Measurements from ENCODE around the gene ATP2C2. TPM values are rescaled to one million over a fixed set of nuclear protein-coding genes. Genes with fewer than 3 reads are reported as not detected.

The ATP2C2 gene
- total and polyA plus RNA-seq, 2 experiments from 2014 or later: 2.1 TPM

DNA sequence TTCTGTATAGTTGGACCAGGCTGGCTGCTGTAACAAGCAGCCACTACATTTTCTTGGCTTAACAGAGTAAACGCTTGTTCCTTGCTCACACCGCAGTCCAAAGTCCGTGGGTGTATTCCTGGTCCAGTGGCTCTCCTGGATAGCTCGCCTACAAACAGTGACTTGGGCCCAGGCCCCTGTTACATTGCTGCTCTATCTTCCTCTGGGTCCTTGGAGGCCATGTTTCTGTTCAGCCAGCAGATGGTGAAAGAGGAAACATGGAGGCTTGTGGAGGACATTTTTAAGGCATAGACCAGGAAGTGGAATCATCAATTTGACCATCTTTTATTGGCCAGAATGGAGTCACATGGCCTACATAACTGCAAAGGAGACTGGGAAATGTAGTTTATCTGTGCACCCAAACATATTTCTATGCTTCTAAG lies 55.1 kb downstream of the ATP2C2 start:
- Mint-ChIP-seq H3K27ac (no peak overlapping the region), H3K4me3 (no peak overlapping the region), H3K9me3 (peaks cover 8% of the 10 kb centered on the region; the same call in 2 of the 3 replicates), H3K36me3 (ENCODE audit: low read depth) (peaks cover 8% of the 10 kb centered on the region; the same call in 2 of the 3 replicates), H3K27me3 (ENCODE audit: insufficient read depth, low read depth, poor library complexity) (peaks cover 17% of the 10 kb centered on the region), H3K4me1 (no peaks in the 10 kb centered on the region)
- no peaks in the 10 kb centered on the region for H3K36me3 ChIP-seq (ENCODE audit: insufficient read depth)
- 0 out of 2 replicates have a peak overlapping the region, but pooled peaks have one; percentile 23 for H2AFZ ChIP-seq
- H3K27ac ChIP-seq (ENCODE audit: low read depth): no peak overlapping the region
- H3K27me3 ChIP-seq (ENCODE audit: insufficient read depth): no peaks in the 10 kb centered on the region
- ATAC-seq: peak; percentile 68
- DNase-seq (ENCODE audit: low spot score): peak; percentile 69
- TF ChIP-seq NANOG (IDR thresholded peaks at IDR 0.05; ENCODE audit: borderline replicate concordance): no peak
- no peak for TF ChIP-seq CTCF (conservative IDR thresholded peaks at IDR 0.05; ENCODE audit: low read depth in 2 of 2)
- TF ChIP-seq CREB1 (CRISPR knock-in tag; IDR thresholded peaks at IDR 0.05; ENCODE audit: low read depth): peak; percentile 56
- TF ChIP-seq EZH2 (IDR thresholded peaks at IDR 0.05; ENCODE audit: low read depth, unreplicated experiment): no peak
- TF ChIP-seq, protein P1, sequence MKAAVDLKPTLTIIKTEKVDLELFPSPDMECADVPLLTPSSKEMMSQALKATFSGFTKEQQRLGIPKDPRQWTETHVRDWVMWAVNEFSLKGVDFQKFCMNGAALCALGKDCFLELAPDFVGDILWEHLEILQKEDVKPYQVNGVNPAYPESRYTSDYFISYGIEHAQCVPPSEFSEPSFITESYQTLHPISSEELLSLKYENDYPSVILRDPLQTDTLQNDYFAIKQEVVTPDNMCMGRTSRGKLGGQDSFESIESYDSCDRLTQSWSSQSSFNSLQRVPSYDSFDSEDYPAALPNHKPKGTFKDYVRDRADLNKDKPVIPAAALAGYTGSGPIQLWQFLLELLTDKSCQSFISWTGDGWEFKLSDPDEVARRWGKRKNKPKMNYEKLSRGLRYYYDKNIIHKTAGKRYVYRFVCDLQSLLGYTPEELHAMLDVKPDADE (IDR thresholded peaks at IDR 0.05): 0 out of 2 replicates have a peak, but pooled peaks have one; percentile 37
- no peak overlapping the region for H3K4me2 ChIP-seq
- no peaks in the 10 kb centered on the region for H3K9me2 ChIP-seq (ENCODE audit: insufficient read depth)
- no peak overlapping the region for H3K4me3 ChIP-seq
- no peaks in the 10 kb centered on the region for H3K79me2 ChIP-seq (replicated peaks; ENCODE audit: insufficient read depth)
- no peaks in the 10 kb centered on the region for H3F3A ChIP-seq (replicated peaks; ENCODE audit: low read depth)
- no peaks in the 10 kb centered on the region for H4K20me1 ChIP-seq (replicated peaks; ENCODE audit: insufficient read depth)
- H3K4me1 ChIP-seq (ENCODE audit: insufficient read depth): no peaks in the 10 kb centered on the region

DNA sequence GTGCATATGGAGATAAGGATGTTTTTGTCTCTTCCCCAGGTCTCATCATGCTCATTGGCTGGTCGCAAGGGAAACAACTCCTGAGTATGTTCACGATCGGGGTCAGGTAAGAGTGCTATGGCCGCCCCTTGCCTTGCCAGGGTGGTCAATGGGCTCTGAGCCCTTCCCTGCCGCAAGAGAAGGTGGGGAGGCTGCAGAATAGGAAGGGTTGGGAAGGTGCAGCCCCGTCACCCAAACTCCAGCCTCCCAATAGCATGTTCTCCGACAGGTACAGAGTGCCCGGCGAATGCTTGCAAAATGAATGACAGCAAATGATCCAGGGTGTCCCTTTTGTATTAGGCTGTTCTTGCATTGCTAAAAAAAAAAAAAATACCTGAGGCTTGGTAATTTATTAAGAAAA lies 57.4 kb downstream of the ATP2C2 start:
- Histone ChIP-seq H3K4me1 (ENCODE audit: insufficient read depth) (no peaks in the 10 kb centered on the region), H3K9me2 (ENCODE audit: insufficient read depth) (no peaks in the 10 kb centered on the region), H3F3A (replicated peaks; ENCODE audit: low read depth) (no peaks in the 10 kb centered on the region), H3K79me2 (replicated peaks; ENCODE audit: insufficient read depth) (no peaks in the 10 kb centered on the region), H3K4me3 (no peak overlapping the region), H2AFZ (no peak overlapping the region), H3K4me2 (no peak overlapping the region), H3K27ac (ENCODE audit: low read depth) (no peak overlapping the region), H3K27me3 (ENCODE audit: insufficient read depth) (no peaks in the 10 kb centered on the region), H3K36me3 (ENCODE audit: insufficient read depth) (no peaks in the 10 kb centered on the region), H4K20me1 (replicated peaks; ENCODE audit: insufficient read depth) (no peaks in the 10 kb centered on the region)
- ATAC-seq: no peak
- Mint-ChIP-seq H3K27ac (no peak overlapping the region), H3K27me3 (ENCODE audit: insufficient read depth, low read depth, poor library complexity) (peaks cover 10% of the 10 kb centered on the region), H3K36me3 (ENCODE audit: low read depth) (peaks cover 8% of the 10 kb centered on the region; the same call in 2 of the 3 replicates), H3K9me3 (peaks cover 8% of the 10 kb centered on the region; the same call in 2 of the 3 replicates), H3K4me1 (no peaks in the 10 kb centered on the region), H3K4me3 (no peak overlapping the region)
- no peak for DNase-seq (ENCODE audit: low spot score)
- TF ChIP-seq, protein P1 (IDR thresholded peaks at IDR 0.05): no peak
- TF ChIP-seq CREB1 (CRISPR knock-in tag; IDR thresholded peaks at IDR 0.05; ENCODE audit: low read depth): no peak
- TF ChIP-seq, protein P2, sequence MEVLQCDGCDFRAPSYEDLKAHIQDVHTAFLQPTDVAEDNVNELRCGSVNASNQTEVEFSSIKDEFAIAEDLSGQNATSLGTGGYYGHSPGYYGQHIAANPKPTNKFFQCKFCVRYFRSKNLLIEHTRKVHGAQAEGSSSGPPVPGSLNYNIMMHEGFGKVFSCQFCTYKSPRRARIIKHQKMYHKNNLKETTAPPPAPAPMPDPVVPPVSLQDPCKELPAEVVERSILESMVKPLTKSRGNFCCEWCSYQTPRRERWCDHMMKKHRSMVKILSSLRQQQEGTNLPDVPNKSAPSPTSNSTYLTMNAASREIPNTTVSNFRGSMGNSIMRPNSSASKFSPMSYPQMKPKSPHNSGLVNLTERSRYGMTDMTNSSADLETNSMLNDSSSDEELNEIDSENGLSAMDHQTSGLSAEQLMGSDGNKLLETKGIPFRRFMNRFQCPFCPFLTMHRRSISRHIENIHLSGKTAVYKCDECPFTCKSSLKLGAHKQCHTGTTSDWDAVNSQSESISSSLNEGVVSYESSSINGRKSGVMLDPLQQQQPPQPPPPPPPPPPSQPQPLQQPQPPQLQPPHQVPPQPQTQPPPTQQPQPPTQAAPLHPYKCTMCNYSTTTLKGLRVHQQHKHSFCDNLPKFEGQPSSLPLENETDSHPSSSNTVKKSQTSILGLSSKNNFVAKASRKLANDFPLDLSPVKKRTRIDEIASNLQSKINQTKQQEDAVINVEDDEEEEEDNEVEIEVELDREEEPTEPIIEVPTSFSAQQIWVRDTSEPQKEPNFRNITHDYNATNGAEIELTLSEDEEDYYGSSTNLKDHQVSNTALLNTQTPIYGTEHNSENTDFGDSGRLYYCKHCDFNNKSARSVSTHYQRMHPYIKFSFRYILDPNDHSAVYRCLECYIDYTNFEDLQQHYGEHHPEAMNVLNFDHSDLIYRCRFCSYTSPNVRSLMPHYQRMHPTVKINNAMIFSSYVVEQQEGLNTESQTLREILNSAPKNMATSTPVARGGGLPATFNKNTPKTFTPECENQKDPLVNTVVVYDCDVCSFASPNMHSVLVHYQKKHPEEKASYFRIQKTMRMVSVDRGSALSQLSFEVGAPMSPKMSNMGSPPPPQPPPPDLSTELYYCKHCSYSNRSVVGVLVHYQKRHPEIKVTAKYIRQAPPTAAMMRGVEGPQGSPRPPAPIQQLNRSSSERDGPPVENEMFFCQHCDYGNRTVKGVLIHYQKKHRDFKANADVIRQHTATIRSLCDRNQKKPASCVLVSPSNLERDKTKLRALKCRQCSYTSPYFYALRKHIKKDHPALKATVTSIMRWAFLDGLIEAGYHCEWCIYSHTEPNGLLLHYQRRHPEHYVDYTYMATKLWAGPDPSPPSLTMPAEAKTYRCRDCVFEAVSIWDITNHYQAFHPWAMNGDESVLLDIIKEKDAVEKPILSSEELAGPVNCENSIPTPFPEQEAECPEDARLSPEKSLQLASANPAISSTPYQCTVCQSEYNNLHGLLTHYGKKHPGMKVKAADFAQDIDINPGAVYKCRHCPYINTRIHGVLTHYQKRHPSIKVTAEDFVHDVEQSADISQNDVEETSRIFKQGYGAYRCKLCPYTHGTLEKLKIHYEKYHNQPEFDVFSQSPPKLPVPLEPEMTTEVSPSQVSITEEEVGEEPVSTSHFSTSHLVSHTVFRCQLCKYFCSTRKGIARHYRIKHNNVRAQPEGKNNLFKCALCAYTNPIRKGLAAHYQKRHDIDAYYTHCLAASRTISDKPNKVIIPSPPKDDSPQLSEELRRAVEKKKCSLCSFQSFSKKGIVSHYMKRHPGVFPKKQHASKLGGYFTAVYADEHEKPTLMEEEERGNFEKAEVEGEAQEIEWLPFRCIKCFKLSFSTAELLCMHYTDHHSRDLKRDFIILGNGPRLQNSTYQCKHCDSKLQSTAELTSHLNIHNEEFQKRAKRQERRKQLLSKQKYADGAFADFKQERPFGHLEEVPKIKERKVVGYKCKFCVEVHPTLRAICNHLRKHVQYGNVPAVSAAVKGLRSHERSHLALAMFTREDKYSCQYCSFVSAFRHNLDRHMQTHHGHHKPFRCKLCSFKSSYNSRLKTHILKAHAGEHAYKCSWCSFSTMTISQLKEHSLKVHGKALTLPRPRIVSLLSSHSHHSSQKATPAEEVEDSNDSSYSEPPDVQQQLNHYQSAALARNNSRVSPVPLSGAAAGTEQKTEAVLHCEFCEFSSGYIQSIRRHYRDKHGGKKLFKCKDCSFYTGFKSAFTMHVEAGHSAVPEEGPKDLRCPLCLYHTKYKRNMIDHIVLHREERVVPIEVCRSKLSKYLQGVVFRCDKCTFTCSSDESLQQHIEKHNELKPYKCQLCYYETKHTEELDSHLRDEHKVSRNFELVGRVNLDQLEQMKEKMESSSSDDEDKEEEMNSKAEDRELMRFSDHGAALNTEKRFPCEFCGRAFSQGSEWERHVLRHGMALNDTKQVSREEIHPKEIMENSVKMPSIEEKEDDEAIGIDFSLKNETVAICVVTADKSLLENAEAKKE (CRISPR knock-in tag; IDR thresholded peaks at IDR 0.05): no peak
- TF ChIP-seq ZNF114 (CRISPR knock-in tag; IDR thresholded peaks at IDR 0.05): no peak
- no peak for TF ChIP-seq EZH2 (IDR thresholded peaks at IDR 0.05; ENCODE audit: low read depth, unreplicated experiment)
- TF ChIP-seq POLR2AphosphoS5 (IDR thresholded peaks at IDR 0.05; ENCODE audit: low read depth): no peak
- TF ChIP-seq EZH2phosphoT487 (IDR thresholded peaks at IDR 0.05; ENCODE audit: unreplicated experiment): no peak
- TF ChIP-seq ZNF331 (CRISPR knock-in tag; IDR thresholded peaks at IDR 0.05; ENCODE audit: low read depth): no peak
